ENCODE data around the gene DGLUCY. TPM values are rescaled to one million over a fixed set of nuclear protein-coding genes. Genes with fewer than 3 reads are reported as not detected.

Gene DGLUCY
- total RNA-seq, 2 donors from 2014 or later: 88.0 to 148 TPM

- Histone ChIP-seq H3K4me3 (no peak overlapping the region), H3K27ac (no peak overlapping the region), H3K9me3 (no peaks in the 10 kb centered on the region), H3K4me1 (replicated peaks) (no peaks in the 10 kb centered on the region), H3K36me3 (no peaks in the 10 kb centered on the region), H3K27me3 (replicated peaks; ENCODE audit: insufficient read depth) (no peaks in the 10 kb centered on the region)
- WGBS: 88% methylated on average over 7 of the region's 7 CpGs
- intact Hi-C loops (cut with DNase I): no loop called here
- no peak for TF ChIP-seq POLR2AphosphoS5 (IDR thresholded peaks at IDR 0.05)
- TF ChIP-seq, protein P1, sequence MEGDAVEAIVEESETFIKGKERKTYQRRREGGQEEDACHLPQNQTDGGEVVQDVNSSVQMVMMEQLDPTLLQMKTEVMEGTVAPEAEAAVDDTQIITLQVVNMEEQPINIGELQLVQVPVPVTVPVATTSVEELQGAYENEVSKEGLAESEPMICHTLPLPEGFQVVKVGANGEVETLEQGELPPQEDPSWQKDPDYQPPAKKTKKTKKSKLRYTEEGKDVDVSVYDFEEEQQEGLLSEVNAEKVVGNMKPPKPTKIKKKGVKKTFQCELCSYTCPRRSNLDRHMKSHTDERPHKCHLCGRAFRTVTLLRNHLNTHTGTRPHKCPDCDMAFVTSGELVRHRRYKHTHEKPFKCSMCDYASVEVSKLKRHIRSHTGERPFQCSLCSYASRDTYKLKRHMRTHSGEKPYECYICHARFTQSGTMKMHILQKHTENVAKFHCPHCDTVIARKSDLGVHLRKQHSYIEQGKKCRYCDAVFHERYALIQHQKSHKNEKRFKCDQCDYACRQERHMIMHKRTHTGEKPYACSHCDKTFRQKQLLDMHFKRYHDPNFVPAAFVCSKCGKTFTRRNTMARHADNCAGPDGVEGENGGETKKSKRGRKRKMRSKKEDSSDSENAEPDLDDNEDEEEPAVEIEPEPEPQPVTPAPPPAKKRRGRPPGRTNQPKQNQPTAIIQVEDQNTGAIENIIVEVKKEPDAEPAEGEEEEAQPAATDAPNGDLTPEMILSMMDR (IDR thresholded peaks at IDR 0.05): no peak
- TF ChIP-seq POLR2A (IDR thresholded peaks at IDR 0.05): no peak
- no peak for DNase-seq (ENCODE audit: low spot score)
Observed at GRCh38 chr14:91237219-91237618, 123.3 kb downstream of the DGLUCY start.

DNA sequence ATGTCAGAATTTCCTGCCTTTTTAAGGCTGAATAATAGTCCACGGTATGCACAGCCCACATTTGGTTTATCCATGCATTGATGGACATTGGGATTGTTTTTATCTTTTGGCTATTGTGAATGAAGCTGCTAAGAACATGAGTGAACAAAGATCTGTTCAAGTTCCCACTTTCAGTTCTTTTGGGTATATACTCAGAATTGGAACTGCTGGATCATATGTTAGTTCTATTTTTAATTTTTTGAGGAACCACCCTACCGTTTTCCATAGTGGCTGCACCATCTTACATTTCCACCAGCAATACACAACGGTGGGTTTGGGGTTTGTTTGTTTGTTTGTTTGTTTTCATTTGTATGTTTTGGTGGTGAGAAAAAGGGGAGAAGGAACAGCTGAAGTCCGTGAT is 124.2 kb downstream of the DGLUCY start:
- H3K4me1 ChIP-seq (replicated peaks): no peaks in the 10 kb centered on the region
- no peak overlapping the region for H3K27ac ChIP-seq
- no peaks in the 10 kb centered on the region for H3K9me3 ChIP-seq
- H3K4me3 ChIP-seq: no peak overlapping the region
- intact Hi-C loops (cut with DNase I): no loop called here
- DNase-seq (ENCODE audit: low spot score): no peak
- WGBS: 69% methylated on average over 4 of the region's 4 CpGs
- TF ChIP-seq POLR2AphosphoS5 (IDR thresholded peaks at IDR 0.05) (no peak), POLR2A (IDR thresholded peaks at IDR 0.05) (no peak)
- TF ChIP-seq, protein P1 (IDR thresholded peaks at IDR 0.05): no peak
- H3K27me3 ChIP-seq (replicated peaks; ENCODE audit: insufficient read depth): no peaks in the 10 kb centered on the region
- H3K36me3 ChIP-seq: no peaks in the 10 kb centered on the region

DNA sequence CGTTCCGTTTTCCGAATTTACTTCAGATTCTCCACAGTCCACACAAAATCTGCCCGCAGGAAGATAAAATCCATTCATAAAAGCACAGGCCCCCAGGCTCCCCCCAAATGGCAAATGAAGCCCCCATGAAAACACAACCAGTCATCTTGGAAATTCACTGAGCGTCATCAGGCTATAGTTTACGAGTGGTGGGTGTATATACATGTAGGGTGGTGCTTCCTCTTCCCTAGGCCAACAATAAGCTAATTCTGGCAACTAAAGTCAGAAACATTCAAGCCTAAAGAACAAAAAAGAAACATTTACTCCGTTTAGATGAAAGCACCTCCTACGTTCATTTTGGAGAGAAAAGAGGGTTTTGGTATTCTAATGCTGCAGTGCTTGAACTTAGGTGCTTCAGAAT is 124.8 kb downstream of the DGLUCY start:
- H3K4me1 ChIP-seq (replicated peaks): no peaks in the 10 kb centered on the region
- TF ChIP-seq POLR2AphosphoS5 (IDR thresholded peaks at IDR 0.05) (no peak), POLR2A (IDR thresholded peaks at IDR 0.05) (no peak)
- TF ChIP-seq, protein P1 (IDR thresholded peaks at IDR 0.05): no peak
- DNase-seq (ENCODE audit: low spot score): no peak
- H3K27ac ChIP-seq: no peak overlapping the region
- H3K4me3 ChIP-seq: no peak overlapping the region
- H3K36me3 ChIP-seq: no peaks in the 10 kb centered on the region
- no peaks in the 10 kb centered on the region for H3K9me3 ChIP-seq
- no peaks in the 10 kb centered on the region for H3K27me3 ChIP-seq (replicated peaks; ENCODE audit: insufficient read depth)
- intact Hi-C loops (cut with DNase I): no loop called here
- 65% methylated on average over 8 of the region's 8 CpGs for WGBS

- H3K9me3 ChIP-seq: no peaks in the 10 kb centered on the region
- H3K4me3 ChIP-seq: no peak overlapping the region
- intact Hi-C loops (cut with DNase I): no loop called here
- no peaks in the 10 kb centered on the region for H3K27me3 ChIP-seq (replicated peaks; ENCODE audit: insufficient read depth)
- H3K36me3 ChIP-seq: no peaks in the 10 kb centered on the region
- DNase-seq (ENCODE audit: low spot score): no peak
- TF ChIP-seq POLR2A (IDR thresholded peaks at IDR 0.05): no peak
- TF ChIP-seq, protein P1 (IDR thresholded peaks at IDR 0.05): no peak
- no peak for TF ChIP-seq POLR2AphosphoS5 (IDR thresholded peaks at IDR 0.05)
- H3K27ac ChIP-seq: no peak overlapping the region
- no peaks in the 10 kb centered on the region for H3K4me1 ChIP-seq (replicated peaks)
- 78% methylated on average over 7 of the region's 7 CpGs for WGBS
Observed at GRCh38 chr14:91241863-91242262, 128.0 kb downstream of the DGLUCY start.

GRCh38 chr14:91242635-91243034 is 128.8 kb downstream of the DGLUCY start:
- Histone ChIP-seq H3K27ac (no peak overlapping the region), H3K4me3 (no peak overlapping the region), H3K4me1 (replicated peaks) (no peaks in the 10 kb centered on the region), H3K9me3 (no peaks in the 10 kb centered on the region), H3K27me3 (replicated peaks; ENCODE audit: insufficient read depth) (no peaks in the 10 kb centered on the region), H3K36me3 (no peaks in the 10 kb centered on the region)
- no peak for TF ChIP-seq POLR2AphosphoS5 (IDR thresholded peaks at IDR 0.05)
- TF ChIP-seq, protein P1 (IDR thresholded peaks at IDR 0.05): no peak
- TF ChIP-seq POLR2A (IDR thresholded peaks at IDR 0.05): no peak
- DNase-seq (ENCODE audit: low spot score): no peak
- WGBS: 77% methylated on average over 4 of the region's 4 CpGs
- intact Hi-C loops (cut with DNase I): no loop called here

Data from prostate gland (tissue), 2 donors.